Keratinocyte (primary cell): ENCODE data around the gene UGCG. TPM values are rescaled to one million over a fixed set of nuclear protein-coding genes. Genes with fewer than 3 reads are reported as not detected.

Source experiments
- DNase-seq: peaks from one replicate; pipeline ENCODE4 v3.0.0-alpha.2; 2011; ENCODE audit warnings: low read depth, missing footprints, low spot score
- FAIRE-seq: peaks from 2 replicates; lab custom pipeline; 2011; peaks lifted over from hg19 to GRCh38; lab: Jason Lieb, UNC
- H2AFZ ChIP-seq: 2 replicates; pipeline ENCODE4 v1.6.0; 2012; ENCODE audit warnings: low read length, control low read depth, inconsistent platforms; ENCODE audit not compliant: control insufficient read depth
- H3K27ac ChIP-seq: 2 replicates; pipeline ENCODE4 v1.5.1; 2011; ENCODE audit warnings: low read length; ENCODE audit not compliant: control insufficient read depth, insufficient read depth
- H3K27me3 ChIP-seq: 3 replicates; pipeline ENCODE4 v1.6.0; 2011; ENCODE audit warnings: low read length; ENCODE audit not compliant: control insufficient read depth, insufficient read depth; ENCODE audit errors: extremely low read depth
- H3K36me3 ChIP-seq, 2 experiments: 2 replicates in 1 of 2; 3 replicates in 1 of 2; pipeline ENCODE4 v1.5.1; 2011; ENCODE audit warnings: low read length in 2 of 2, mild to moderate bottlenecking in 1 of 2; ENCODE audit not compliant: control insufficient read depth in 2 of 2, insufficient read depth in 2 of 2; ENCODE audit errors: extremely low read depth in 1 of 2
- H3K4me1 ChIP-seq: 3 replicates; pipeline ENCODE4 v1.5.1; 2011; ENCODE audit warnings: low read length; ENCODE audit not compliant: control insufficient read depth, insufficient read depth; ENCODE audit errors: extremely low read depth
- H3K4me2 ChIP-seq: 3 replicates; pipeline ENCODE4 v1.6.0; 2011; ENCODE audit warnings: low read depth, low read length; ENCODE audit not compliant: control insufficient read depth, insufficient read depth; ENCODE audit errors: extremely low read depth
- H3K4me3 ChIP-seq, 3 experiments: fragments of 200-600 bp in 1 of 3; sonication (generic) in 1 of 3; 2 replicates in 2 of 3; 3 replicates in 1 of 3; pipeline ENCODE4 v1.5.1; 2011 to 2016; ENCODE audit warnings: low read length in 3 of 3, mild to moderate bottlenecking in 3 of 3, control low read depth in 2 of 3, inconsistent platforms in 1 of 3, low read depth in 1 of 3, mixed read lengths in 1 of 3, mixed run types in 1 of 3, moderate library complexity in 1 of 3; ENCODE audit not compliant: control insufficient read depth in 2 of 3, insufficient read depth in 2 of 3; ENCODE audit errors: extremely low read depth in 1 of 3
- H3K79me2 ChIP-seq: 2 replicates; pipeline ENCODE4 v1.6.0; 2012; ENCODE audit warnings: low read length; ENCODE audit not compliant: control insufficient read depth, insufficient read depth
- H3K9ac ChIP-seq: 3 replicates; pipeline ENCODE4 v1.6.0; 2011; ENCODE audit warnings: low read length; ENCODE audit not compliant: control insufficient read depth, insufficient read depth; ENCODE audit errors: extremely low read depth
- H3K9me1 ChIP-seq: 3 replicates; pipeline ENCODE4 v1.6.0; 2011; ENCODE audit warnings: low read length; ENCODE audit not compliant: control insufficient read depth, insufficient read depth; ENCODE audit errors: extremely low read depth
- H3K9me3 ChIP-seq: 2 replicates; pipeline ENCODE4 v1.5.1; 2012; ENCODE audit warnings: low read depth, low read length; ENCODE audit not compliant: control insufficient read depth
- H4K20me1 ChIP-seq: 3 replicates; pipeline ENCODE4 v1.6.0; 2011; ENCODE audit warnings: low read length; ENCODE audit not compliant: control insufficient read depth, insufficient read depth; ENCODE audit errors: extremely low read depth
- EZH2 ChIP-seq: IDR thresholded peaks from one replicate; pipeline ENCODE4 v1.6.1; 2012; ENCODE audit warnings: inconsistent platforms, mild to moderate bottlenecking, low read length, moderate library complexity
- dilution Hi-C: fragments of 300-500 bp; cut with MboI; formaldehyde crosslinking; loops from one replicate; pipeline ENCODE4 v1.7.0; 2020; ENCODE audit warnings: low sequenced_read_pairs; ENCODE audit not compliant: extremely low pct_ligation_motif_present
- polyA plus RNA-seq, 5 experiments: library from polyadenylated mRNA; depleted of rRNA in 3 of 5; stranded (reverse) in 3 of 5; stranded (forward) in 1 of 5; unstranded in 1 of 5; fragments of >200 nt; gene quantifications; 1 replicate in 1 of 5; 2 replicates in 3 of 5; 3 replicates in 1 of 5; pipeline versions ENCODE4 v1.2.1 to v1.2.3, GENCODE V29; 2011 to 2012; ENCODE audit warnings: missing spikeins in 2 of 5, low read depth in 1 of 5, low replicate concordance in 1 of 5
- TF ChIP-seq, protein P1 (sequence below), 3 experiments: IDR thresholded peaks in 1 of 3; conservative IDR thresholded peaks in 1 of 3; optimal IDR thresholded peaks in 1 of 3; 2 replicates in 2 of 3; 3 replicates in 1 of 3; pipeline versions ENCODE3 to v1.5.1; 2011; ENCODE audit warnings: low read length in 3 of 3, mild to moderate bottlenecking in 3 of 3, moderate library complexity in 2 of 3, control low read depth in 1 of 3, inconsistent platforms in 1 of 3; ENCODE audit not compliant: insufficient read depth in 2 of 3; ENCODE audit errors: extremely low read depth in 1 of 3

UGCG gene
- polyA plus RNA-seq, 1 donor (not counting 4 experiments of a cell fraction or from before 2014, with no cell fraction given), result 49.8 TPM

GRCh38 chr9:111915425-111915758, 18.8 kb downstream of the UGCG start:
- no peak overlapping the region for H3K9ac ChIP-seq
- H3K4me2 ChIP-seq, result no peak overlapping the region
- dilution Hi-C loops, result no loop called here
- no peak overlapping the region for H3K27ac ChIP-seq
- H3K4me1 ChIP-seq, result no peaks in the 10 kb centered on the region
- DNase-seq (no peak), FAIRE-seq (no peak)
- no peak overlapping the region for H3K4me3 ChIP-seq
- H3K79me2 ChIP-seq, result peaks cover 93% of the 10 kb centered on the region
- H4K20me1 ChIP-seq, result peaks cover 6% of the 10 kb centered on the region
- peaks cover 18 to 22% of the 10 kb centered on the region in 2 experiments for H3K36me3 ChIP-seq
- no peaks in the 10 kb centered on the region for H3K9me1 ChIP-seq
- no peak overlapping the region for H2AFZ ChIP-seq
- H3K9me3 ChIP-seq, result no peaks in the 10 kb centered on the region
- TF ChIP-seq, protein P1, sequence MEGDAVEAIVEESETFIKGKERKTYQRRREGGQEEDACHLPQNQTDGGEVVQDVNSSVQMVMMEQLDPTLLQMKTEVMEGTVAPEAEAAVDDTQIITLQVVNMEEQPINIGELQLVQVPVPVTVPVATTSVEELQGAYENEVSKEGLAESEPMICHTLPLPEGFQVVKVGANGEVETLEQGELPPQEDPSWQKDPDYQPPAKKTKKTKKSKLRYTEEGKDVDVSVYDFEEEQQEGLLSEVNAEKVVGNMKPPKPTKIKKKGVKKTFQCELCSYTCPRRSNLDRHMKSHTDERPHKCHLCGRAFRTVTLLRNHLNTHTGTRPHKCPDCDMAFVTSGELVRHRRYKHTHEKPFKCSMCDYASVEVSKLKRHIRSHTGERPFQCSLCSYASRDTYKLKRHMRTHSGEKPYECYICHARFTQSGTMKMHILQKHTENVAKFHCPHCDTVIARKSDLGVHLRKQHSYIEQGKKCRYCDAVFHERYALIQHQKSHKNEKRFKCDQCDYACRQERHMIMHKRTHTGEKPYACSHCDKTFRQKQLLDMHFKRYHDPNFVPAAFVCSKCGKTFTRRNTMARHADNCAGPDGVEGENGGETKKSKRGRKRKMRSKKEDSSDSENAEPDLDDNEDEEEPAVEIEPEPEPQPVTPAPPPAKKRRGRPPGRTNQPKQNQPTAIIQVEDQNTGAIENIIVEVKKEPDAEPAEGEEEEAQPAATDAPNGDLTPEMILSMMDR (optimal IDR thresholded peaks at IDR 0.05 in 1 of 3, IDR thresholded peaks at IDR 0.05 in 1 of 3, conservative IDR thresholded peaks at IDR 0.05 in 1 of 3; ENCODE audit: extremely low read depth in 1 of 3, insufficient read depth in 2 of 3, low read length in 3 of 3), result no peak
- no peak for TF ChIP-seq EZH2
- H3K27me3 ChIP-seq, result no peaks in the 10 kb centered on the region

DNA sequence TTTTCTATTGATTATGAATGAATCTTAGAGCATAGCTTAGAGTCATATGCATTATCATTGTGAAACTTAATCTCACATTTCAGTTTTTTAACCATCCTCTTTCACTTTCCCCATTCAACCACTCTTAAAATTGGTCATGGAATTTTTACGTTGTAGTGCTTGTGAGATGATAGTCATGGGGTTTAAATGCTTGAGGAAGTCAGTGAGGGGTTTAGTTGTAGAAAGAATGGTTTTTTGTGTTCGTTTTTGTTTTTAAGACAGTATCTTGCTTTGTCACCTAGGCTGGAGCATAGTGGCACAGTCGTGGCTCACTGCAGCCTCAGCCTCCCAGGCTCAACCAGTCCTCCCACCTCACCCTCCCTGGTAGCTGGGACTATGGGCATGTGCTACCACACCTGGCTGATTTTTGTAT, 19.6 kb downstream of the UGCG start:
- Histone ChIP-seq H3K4me1 (peaks cover 2% of the 10 kb centered on the region), H3K27me3 (no peaks in the 10 kb centered on the region), H3K4me2 (no peak overlapping the region), H3K4me3 (no peak overlapping the region), H3K79me2 (peaks cover 93% of the 10 kb centered on the region), H3K27ac (no peak overlapping the region), H3K9ac (no peak overlapping the region), H4K20me1 (peaks cover 6% of the 10 kb centered on the region), H3K36me3 (peaks cover 20 to 22% of the 10 kb centered on the region in 2 experiments), H2AFZ (no peak overlapping the region), H3K9me3 (no peaks in the 10 kb centered on the region), H3K9me1 (no peaks in the 10 kb centered on the region)
- TF ChIP-seq, protein P1 (optimal IDR thresholded peaks at IDR 0.05 in 1 of 3, IDR thresholded peaks at IDR 0.05 in 1 of 3, conservative IDR thresholded peaks at IDR 0.05 in 1 of 3; ENCODE audit: extremely low read depth in 1 of 3, insufficient read depth in 2 of 3, low read length in 3 of 3), result no peak
- no peak for TF ChIP-seq EZH2
- dilution Hi-C loops, result no loop called here
- FAIRE-seq, result no peak
- DNase-seq, result no peak
